ENCODE results near the gene PRSS16.

- TF ChIP-seq CTCF (IDR thresholded peaks at IDR 0.05; ENCODE audit: insufficient read depth, low read length, poor library complexity, severe bottlenecking) (no peak), EZH2phosphoT487 (conservative IDR thresholded peaks at IDR 0.05; ENCODE audit: low read length) (no peak)
Observed at GRCh38 chr6:27290850-27291208, 43.3 kb downstream of the PRSS16 start.
